ENCODE results near the gene GLRB. TPM values are rescaled to one million over a fixed set of nuclear protein-coding genes. Genes with fewer than 3 reads are reported as not detected.

GLRB gene
- total RNA-seq, 1 donor from 2014 or later: 14.9 TPM

DNA sequence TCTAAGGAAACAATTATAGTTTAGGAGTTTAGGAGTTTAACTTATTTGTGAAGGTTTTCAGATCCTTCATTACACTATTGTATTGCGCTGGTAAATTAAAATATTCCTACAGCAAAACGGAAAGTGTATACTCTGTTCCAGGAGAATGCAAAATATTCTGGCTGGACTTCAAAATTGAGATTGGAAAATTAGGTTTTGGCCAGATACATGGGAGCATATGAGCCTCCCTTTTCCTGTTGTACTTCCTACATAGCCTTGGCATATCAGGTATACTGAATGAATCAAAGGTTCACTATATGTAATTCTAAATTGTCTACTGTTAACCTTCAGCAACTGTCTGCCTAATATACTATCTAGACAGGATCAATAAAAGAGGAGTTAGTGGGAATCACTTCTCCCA lies 119.4 kb downstream of the GLRB start:
- TF ChIP-seq, protein P1, sequence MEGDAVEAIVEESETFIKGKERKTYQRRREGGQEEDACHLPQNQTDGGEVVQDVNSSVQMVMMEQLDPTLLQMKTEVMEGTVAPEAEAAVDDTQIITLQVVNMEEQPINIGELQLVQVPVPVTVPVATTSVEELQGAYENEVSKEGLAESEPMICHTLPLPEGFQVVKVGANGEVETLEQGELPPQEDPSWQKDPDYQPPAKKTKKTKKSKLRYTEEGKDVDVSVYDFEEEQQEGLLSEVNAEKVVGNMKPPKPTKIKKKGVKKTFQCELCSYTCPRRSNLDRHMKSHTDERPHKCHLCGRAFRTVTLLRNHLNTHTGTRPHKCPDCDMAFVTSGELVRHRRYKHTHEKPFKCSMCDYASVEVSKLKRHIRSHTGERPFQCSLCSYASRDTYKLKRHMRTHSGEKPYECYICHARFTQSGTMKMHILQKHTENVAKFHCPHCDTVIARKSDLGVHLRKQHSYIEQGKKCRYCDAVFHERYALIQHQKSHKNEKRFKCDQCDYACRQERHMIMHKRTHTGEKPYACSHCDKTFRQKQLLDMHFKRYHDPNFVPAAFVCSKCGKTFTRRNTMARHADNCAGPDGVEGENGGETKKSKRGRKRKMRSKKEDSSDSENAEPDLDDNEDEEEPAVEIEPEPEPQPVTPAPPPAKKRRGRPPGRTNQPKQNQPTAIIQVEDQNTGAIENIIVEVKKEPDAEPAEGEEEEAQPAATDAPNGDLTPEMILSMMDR (IDR thresholded peaks at IDR 0.05; ENCODE audit: unreplicated experiment): no peak

DNA sequence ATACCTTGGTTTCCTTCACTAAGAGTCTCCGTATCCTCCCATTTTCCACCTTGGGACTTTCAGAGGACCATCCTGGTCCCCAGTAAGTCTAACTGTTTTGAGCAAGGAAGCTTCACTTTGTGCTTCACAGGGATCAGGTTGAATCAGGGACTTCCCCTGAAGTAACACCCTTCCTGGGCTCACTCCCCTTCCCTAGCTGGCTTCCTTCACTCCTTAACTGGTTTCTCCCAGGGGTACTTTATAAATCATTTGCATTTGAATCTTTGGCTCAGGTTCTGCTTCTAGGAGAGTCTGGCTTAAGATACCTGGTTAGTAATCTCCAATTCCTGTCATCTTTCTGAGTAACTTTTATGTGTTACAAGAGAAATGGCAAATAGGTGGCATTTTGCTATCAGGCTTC lies 120.1 kb downstream of the GLRB start:
- no peak for DNase-seq (ENCODE audit: low spot score in 2 of 2, unreplicated experiment in 2 of 2)

More for the DNA sequence above, 119.4 kb downstream of the GLRB start:
- no peak for DNase-seq (ENCODE audit: low spot score in 2 of 2, unreplicated experiment in 2 of 2)
- Mint-ChIP-seq H3K36me3 (no peaks in the 10 kb centered on the region), H3K4me3 (no peak overlapping the region), H3K4me1 (peaks cover 2% of the 10 kb centered on the region), H3K27ac (no peak overlapping the region), H3K9me3 (no peaks in the 10 kb centered on the region), H3K27me3 (ENCODE audit: low read depth) (no peaks in the 10 kb centered on the region)

DNA sequence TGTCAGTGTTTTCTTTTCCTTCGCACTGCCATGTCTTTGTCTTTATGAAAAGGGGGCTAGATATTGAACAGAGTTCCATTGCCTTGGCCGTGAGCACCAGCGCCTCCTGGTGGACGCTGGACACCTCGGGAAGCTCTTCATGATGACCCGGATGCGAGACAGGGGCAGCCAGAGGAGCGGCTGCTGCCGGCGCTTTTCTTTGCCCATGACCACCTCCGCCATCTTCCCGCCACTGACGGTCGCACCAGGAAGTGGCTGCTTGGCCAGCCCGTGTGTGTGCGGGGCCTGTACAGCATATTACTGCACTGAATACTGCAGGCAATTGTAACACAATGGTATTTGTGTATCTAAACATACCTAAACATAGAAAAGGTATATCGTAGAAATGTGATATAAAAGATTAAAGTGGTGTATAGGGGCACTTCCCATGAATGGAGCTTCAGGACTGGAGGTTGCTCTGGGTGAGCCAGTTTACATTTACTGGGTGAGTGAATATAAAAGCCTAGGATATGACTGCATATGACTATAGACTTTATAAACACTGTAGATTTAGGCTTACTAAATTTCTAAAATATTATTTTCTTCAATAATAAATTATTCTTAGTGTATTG lies 128.8 kb downstream of the GLRB start:
- Mint-ChIP-seq H3K36me3 (no peaks in the 10 kb centered on the region), H3K9me3 (peaks cover 5% of the 10 kb centered on the region), H3K27ac (no peak overlapping the region), H3K27me3 (ENCODE audit: low read depth) (peaks cover 3% of the 10 kb centered on the region), H3K4me3 (no peak overlapping the region), H3K4me1 (peaks cover 2% of the 10 kb centered on the region)
- TF ChIP-seq, protein P1 (IDR thresholded peaks at IDR 0.05; ENCODE audit: unreplicated experiment): peak; percentile 15
- no peak for DNase-seq (ENCODE audit: low spot score in 2 of 2, unreplicated experiment in 2 of 2)

More for the DNA sequence above, 120.1 kb downstream of the GLRB start:
- no peaks in the 10 kb centered on the region for H3K36me3 Mint-ChIP-seq
- H3K4me1 Mint-ChIP-seq: peaks cover 3% of the 10 kb centered on the region
- H3K4me3 Mint-ChIP-seq: no peak overlapping the region
- H3K27me3 Mint-ChIP-seq (ENCODE audit: low read depth): no peaks in the 10 kb centered on the region
- TF ChIP-seq, protein P1 (IDR thresholded peaks at IDR 0.05; ENCODE audit: unreplicated experiment): no peak
- no peaks in the 10 kb centered on the region for H3K9me3 Mint-ChIP-seq
- H3K27ac Mint-ChIP-seq: no peak overlapping the region

DNA sequence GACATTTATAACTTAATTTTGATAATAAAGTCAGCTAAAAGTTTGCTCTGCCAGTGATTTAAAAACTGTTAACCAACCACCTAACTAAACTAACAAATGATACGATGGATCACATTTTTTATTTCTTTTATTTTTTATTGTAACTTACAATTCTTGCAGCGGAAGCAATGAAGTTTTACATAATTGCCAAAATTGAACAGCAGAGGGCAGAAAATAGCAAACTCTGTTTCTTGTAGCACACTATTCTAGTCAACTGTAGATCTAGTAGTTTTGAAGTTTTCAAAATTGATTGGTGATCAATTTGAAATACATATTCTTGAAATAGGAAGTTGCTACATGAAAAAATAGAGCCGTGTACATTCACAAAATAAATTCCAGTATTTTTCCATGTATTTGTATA lies 141.8 kb downstream of the GLRB start:
- TF ChIP-seq, protein P1 (IDR thresholded peaks at IDR 0.05; ENCODE audit: unreplicated experiment): peak; percentile 78
- no peaks in the 10 kb centered on the region for H3K36me3 Mint-ChIP-seq
- H3K9me3 Mint-ChIP-seq: peaks cover 4% of the 10 kb centered on the region
- peaks cover 12% of the 10 kb centered on the region for H3K4me1 Mint-ChIP-seq
- no peak overlapping the region for H3K4me3 Mint-ChIP-seq
- H3K27ac Mint-ChIP-seq: no peak overlapping the region
- peaks cover 79% of the 10 kb centered on the region for H3K27me3 Mint-ChIP-seq (ENCODE audit: low read depth)
- no peak for DNase-seq (ENCODE audit: low spot score in 2 of 2, unreplicated experiment in 2 of 2)

DNA sequence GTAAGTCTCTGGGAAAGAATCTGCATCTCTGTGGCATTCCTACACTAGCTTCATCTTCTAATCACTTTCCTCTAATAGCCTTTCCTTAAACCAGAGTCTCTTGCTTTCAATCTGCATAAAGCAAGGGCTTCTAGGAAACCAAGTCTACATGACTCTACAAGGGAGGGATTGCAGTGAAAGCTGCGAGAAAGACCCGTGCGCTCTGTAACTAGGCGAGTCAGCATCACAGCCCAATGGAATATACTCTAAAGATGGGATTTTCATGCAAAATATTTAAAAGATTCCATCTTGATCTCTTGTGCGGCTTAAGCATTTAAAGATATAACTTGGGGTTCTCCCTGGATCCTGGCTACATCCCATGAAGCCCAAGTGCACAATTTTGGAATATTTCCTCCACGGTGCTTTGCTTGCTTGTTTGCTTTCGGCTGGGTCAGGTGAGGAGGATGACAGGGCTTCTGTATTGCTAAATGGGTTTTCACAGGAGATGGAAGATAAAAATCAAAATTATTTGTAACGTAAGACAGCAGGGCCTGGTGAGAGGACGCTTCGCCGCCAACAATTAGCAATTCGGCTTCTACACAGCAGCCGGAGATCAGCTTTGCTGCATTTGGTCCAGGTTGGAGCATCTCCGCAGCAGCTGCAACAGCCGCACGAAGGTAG lies 143.9 kb downstream of the GLRB start:
- H3K27me3 Mint-ChIP-seq (ENCODE audit: low read depth): peaks cover 82% of the 10 kb centered on the region
- peaks cover 18% of the 10 kb centered on the region for H3K4me1 Mint-ChIP-seq
- H3K9me3 Mint-ChIP-seq: peaks cover 4% of the 10 kb centered on the region
- no peak for DNase-seq (ENCODE audit: low spot score in 2 of 2, unreplicated experiment in 2 of 2)
- TF ChIP-seq, protein P1 (IDR thresholded peaks at IDR 0.05; ENCODE audit: unreplicated experiment): no peak
- H3K36me3 Mint-ChIP-seq: no peaks in the 10 kb centered on the region
- peak overlapping the region; percentile 9 for H3K4me3 Mint-ChIP-seq
- no peak overlapping the region for H3K27ac Mint-ChIP-seq

Data from mesothelial cell of epicardium (in vitro differentiated cells).